ENCODE results near the gene GABRR1.

DNA sequence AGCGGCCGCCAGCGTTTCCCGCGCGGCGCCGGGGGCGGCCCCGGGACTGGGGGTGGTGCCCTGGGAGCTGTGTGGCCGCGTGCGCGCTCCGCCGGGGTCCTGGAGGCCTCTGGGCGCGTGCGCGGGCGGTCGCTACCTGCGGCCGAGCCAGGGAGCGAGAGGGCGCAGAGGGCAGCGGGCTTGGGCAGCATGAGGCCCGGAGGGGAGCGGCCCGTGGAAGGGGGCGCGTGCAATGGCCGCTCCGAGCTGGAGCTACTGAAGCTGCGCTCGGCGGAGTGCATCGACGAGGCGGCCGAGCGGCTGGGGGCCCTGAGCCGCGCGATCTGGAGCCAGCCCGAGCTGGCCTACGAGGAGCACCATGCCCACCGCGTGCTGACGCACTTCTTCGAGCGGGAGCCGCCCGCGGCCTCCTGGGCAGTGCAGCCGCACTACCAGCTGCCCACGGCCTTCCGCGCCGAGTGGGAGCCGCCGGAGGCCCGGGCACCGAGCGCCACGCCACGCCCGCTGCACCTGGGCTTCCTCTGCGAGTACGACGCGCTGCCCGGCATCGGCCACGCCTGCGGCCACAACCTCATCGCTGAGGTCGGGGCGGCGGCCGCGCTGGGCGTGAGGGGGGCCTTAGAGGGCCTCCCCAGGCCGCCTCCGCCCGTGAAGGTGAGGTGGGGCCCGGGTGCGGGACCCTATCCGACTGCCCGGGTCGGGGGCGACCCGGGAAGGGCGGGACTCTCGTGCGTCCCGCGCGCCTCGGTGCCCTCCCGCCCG, 71.0 kb downstream of the GABRR1 start, which contains the start of gene PM20D2:
- TF ChIP-seq, protein P1, sequence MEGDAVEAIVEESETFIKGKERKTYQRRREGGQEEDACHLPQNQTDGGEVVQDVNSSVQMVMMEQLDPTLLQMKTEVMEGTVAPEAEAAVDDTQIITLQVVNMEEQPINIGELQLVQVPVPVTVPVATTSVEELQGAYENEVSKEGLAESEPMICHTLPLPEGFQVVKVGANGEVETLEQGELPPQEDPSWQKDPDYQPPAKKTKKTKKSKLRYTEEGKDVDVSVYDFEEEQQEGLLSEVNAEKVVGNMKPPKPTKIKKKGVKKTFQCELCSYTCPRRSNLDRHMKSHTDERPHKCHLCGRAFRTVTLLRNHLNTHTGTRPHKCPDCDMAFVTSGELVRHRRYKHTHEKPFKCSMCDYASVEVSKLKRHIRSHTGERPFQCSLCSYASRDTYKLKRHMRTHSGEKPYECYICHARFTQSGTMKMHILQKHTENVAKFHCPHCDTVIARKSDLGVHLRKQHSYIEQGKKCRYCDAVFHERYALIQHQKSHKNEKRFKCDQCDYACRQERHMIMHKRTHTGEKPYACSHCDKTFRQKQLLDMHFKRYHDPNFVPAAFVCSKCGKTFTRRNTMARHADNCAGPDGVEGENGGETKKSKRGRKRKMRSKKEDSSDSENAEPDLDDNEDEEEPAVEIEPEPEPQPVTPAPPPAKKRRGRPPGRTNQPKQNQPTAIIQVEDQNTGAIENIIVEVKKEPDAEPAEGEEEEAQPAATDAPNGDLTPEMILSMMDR (IDR thresholded peaks at IDR 0.05; ENCODE audit: low read depth, low read length, poor library complexity, severe bottlenecking), result no peak
- no peak for TF ChIP-seq EZH2phosphoT487 (IDR thresholded peaks at IDR 0.05; ENCODE audit: borderline replicate concordance, low read length)
